Spleen (tissue), 11 donors: ENCODE measurements around the gene CSH1. TPM values are rescaled to one million over a fixed set of nuclear protein-coding genes. Genes with fewer than 3 reads are reported as not detected.
A peak's percentile ranks its signal among the peaks of the same experiment; 100 is the strongest.

Experiments used
- DNase-seq: peaks from one replicate; pipeline ENCODE4 v3.0.0-alpha.2; 2020
- H3K27ac ChIP-seq, 8 donors: fragments of 200-600 bp; sonication (generic) in 7 of 8; 1 replicate in 4 of 8; 2 replicates in 4 of 8; pipeline versions ENCODE4 v1.5.0 to v1.8.0; 2016 to 2021; ENCODE audit warnings: inconsistent platforms in 4 of 8, mild to moderate bottlenecking in 4 of 8, moderate library complexity in 1 of 8
- H3K27me3 ChIP-seq, 7 donors: fragments of 200-600 bp; sonication (generic) in 6 of 7; replicated peaks in 1 of 7; 1 replicate in 4 of 7; 2 replicates in 3 of 7; pipeline versions ENCODE4 v1.5.0 to v1.8.0; 2016 to 2021; ENCODE audit warnings: inconsistent platforms in 3 of 7, mild to moderate bottlenecking in 1 of 7
- H3K36me3 ChIP-seq, 6 donors: fragments of 200-600 bp; sonication (generic) in 5 of 6; 1 replicate in 4 of 6; 2 replicates in 2 of 6; pipeline versions ENCODE4 v1.5.0 to v1.8.0; 2016 to 2021; ENCODE audit warnings: inconsistent platforms in 2 of 6
- H3K4me1 ChIP-seq, 6 donors: fragments of 200-600 bp; sonication (generic) in 5 of 6; 1 replicate in 3 of 6; 2 replicates in 3 of 6; pipeline versions ENCODE4 v1.5.0 to v1.8.0; 2016 to 2021; ENCODE audit warnings: inconsistent platforms in 3 of 6
- H3K4me3 ChIP-seq, 8 donors: fragments of 200-600 bp; sonication (generic) in 7 of 8; 1 replicate in 4 of 8; 2 replicates in 4 of 8; pipeline versions ENCODE4 v1.5.0 to v1.8.0; 2016 to 2021; ENCODE audit warnings: inconsistent platforms in 4 of 8, mild to moderate bottlenecking in 4 of 8, moderate library complexity in 2 of 8
- H3K9me3 ChIP-seq, 8 donors: fragments of 200-600 bp; sonication (generic) in 7 of 8; 1 replicate in 4 of 8; 2 replicates in 4 of 8; pipeline versions ENCODE4 v1.5.0 to v1.8.0; 2016 to 2021; ENCODE audit warnings: inconsistent platforms in 4 of 8
- POLR2A ChIP-seq, 3 donors: fragments of 450-650 bp; IDR thresholded peaks; one replicate each; pipeline ENCODE4 v1.5.1; 2017; ENCODE audit warnings: antibody characterized with exemption in 3 of 3, mild to moderate bottlenecking in 1 of 3
- POLR2AphosphoS5 ChIP-seq, 3 donors: sonication (generic); formaldehyde crosslinking; IDR thresholded peaks; one replicate each; pipeline ENCODE4 v1.5.1; 2017; ENCODE audit warnings: antibody characterized with exemption in 3 of 3
- WGBS, 5 donors: extraction: QIAGEN DNeasy Blood & Tissue Kit in 3 of 5; methylation state at CpG; one replicate each; pipeline versions ENCODE4 v1.1.5 to v1.1.7; 2013 to 2018; 5-methylcytosine and 5-hydroxymethylcytosine counted together
- intact Hi-C: fragments of 100-400 bp; cut with DNase I; formaldehyde crosslinking; loops from one replicate; pipeline ENCODE4 v1.15.0; 2023; ENCODE audit warnings: low total_unique reads
- polyA plus RNA-seq, 3 donors: library from polyadenylated mRNA; stranded (reverse); fragments of 200-250 nt; gene quantifications; one replicate each; pipeline ENCODE4 v1.2.1, GENCODE V29; 2013
- small RNA-seq, 4 donors: library from RNA; depleted of rRNA; stranded (forward); fragments of <200 nt; gene quantifications; one replicate each; pipeline ENCODE3, GENCODE V24; 2016
- total RNA-seq, 7 donors: library from RNA; depleted of rRNA in 3 of 7; stranded (reverse); fragments of >200 nt in 3 of 7; fragmentation: NEBNext Ultra II Directional in 4 of 7; extraction: Animal tissue kit (Norgen Biotek cat#: 25700) in 4 of 7; gene quantifications; one replicate each; pipeline versions ENCODE4 v1.1.0 to v1.2.1, GENCODE V29; 2016 to 2021
- TF ChIP-seq, protein P1 (sequence below), 11 experiments: fragments of 200-600 bp in 7 of 11; fragments of 450-650 bp in 4 of 11; sonication (generic) in 4 of 11; IDR thresholded peaks in 8 of 11; conservative IDR thresholded peaks in 3 of 11; 1 replicate in 7 of 11; 2 replicates in 4 of 11; pipeline versions ENCODE4 v1.4.0 to v1.8.0; 2016 to 2021; ENCODE audit warnings: antibody characterized with exemption in 11 of 11, inconsistent platforms in 4 of 11, mild to moderate bottlenecking in 1 of 11
- donor health status: healthy with polysubstance abuse.
- donor health status: DM: no; HTN: no; CAD: no; lungs with moderate emphysema.
- donor health status: DM: no; HTN: no; CAD: no.
- donor health status: Bipolar disorder and iron deficiency.
- donor health status: healthy.
- donor health status: DM: no; HTN: no; CAD: no.
- donor health status: DM: yes; HTN: yes; CAD: no.

Gene CSH1
- total and polyA plus RNA-seq, 10 donors, result not detected

DNA sequence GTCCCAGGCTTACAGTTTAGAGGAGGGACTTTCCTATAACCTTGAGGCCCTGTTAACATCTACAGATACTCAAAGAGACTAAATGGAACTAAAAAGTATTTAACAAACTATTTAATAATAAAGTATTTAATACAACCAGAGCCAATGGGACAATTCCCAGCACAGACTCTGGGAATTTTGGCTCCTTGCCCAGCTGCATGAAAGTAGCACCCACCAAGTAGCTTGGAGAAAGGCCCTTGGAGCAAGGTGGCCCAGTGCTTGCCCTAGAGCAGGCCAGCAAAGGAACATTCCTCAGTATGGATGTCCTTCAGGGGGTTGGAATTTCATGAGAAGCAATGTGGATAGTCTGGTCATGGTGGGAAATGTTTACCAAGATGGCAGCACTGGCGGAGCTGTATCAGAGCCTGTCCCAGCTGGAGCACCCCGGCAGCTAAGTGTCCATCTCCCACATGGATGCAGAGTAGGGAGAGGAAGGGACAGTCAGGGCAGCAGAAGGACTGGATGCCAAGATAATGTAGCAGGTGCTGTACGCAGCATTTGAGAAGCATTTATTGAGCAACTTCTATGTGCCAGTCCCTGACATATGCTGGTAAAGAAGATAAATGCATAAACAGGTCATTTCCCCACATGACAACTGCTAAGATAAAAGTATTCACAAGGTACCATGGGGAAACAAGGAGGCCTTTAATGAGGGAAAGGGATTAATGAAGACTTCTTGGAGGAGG lies 48.7 kb downstream of the CSH1 start:
- TF ChIP-seq, protein P1, sequence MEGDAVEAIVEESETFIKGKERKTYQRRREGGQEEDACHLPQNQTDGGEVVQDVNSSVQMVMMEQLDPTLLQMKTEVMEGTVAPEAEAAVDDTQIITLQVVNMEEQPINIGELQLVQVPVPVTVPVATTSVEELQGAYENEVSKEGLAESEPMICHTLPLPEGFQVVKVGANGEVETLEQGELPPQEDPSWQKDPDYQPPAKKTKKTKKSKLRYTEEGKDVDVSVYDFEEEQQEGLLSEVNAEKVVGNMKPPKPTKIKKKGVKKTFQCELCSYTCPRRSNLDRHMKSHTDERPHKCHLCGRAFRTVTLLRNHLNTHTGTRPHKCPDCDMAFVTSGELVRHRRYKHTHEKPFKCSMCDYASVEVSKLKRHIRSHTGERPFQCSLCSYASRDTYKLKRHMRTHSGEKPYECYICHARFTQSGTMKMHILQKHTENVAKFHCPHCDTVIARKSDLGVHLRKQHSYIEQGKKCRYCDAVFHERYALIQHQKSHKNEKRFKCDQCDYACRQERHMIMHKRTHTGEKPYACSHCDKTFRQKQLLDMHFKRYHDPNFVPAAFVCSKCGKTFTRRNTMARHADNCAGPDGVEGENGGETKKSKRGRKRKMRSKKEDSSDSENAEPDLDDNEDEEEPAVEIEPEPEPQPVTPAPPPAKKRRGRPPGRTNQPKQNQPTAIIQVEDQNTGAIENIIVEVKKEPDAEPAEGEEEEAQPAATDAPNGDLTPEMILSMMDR (IDR thresholded peaks at IDR 0.05 in 8 of 11, conservative IDR thresholded peaks at IDR 0.05 in 3 of 11), result no peak
- no peak for TF ChIP-seq POLR2A (IDR thresholded peaks at IDR 0.05)
- TF ChIP-seq POLR2AphosphoS5 (IDR thresholded peaks at IDR 0.05), result no peak
- peak overlapping the region in 1 of 8 donors; percentile 30 for H3K4me3 ChIP-seq
- peaks cover 10 to 44% (median 26%) of the 10 kb centered on the region in 6 donors for H3K4me1 ChIP-seq
- peaks cover 0 to 4% (median 0%) of the 10 kb centered on the region in 7 donors for H3K27me3 ChIP-seq
- H3K27ac ChIP-seq, result peak overlapping the region in 5 of 8 donors; percentile 9 to 77 (median 59)
- H3K9me3 ChIP-seq, result peaks cover 0 to 5% (median 0%) of the 10 kb centered on the region in 8 donors
- H3K36me3 ChIP-seq, result no peaks in the 10 kb centered on the region
- peak; percentile 42 for DNase-seq
- intact Hi-C loops, result no loop called here
- 67 to 90% (median 83%) methylated on average over 3 of the region's 3 CpGs for WGBS, 5 donors

DNA sequence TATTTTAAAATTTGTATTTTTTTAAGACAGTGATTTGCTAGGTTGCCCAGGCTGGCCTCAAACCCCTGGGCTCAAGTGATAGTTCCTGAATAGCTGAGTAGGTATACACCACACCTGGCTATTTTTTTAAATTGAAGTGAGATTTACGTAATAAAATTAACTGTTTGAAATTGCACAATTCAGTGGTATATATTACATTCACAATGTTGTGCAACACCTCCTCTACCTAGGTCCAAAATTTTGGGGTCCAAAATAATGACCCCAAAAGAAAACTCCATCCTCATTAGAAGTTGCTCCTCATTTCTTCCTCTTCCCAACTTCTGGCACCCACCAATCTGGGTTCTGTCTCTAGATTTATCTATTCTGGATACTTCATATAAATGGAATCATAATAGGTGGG lies 50.9 kb downstream of the CSH1 start:
- Histone ChIP-seq H3K27ac (no peak overlapping the region), H3K4me1 (peaks cover 23 to 60% (median 41%) of the 10 kb centered on the region in 6 donors), H3K36me3 (no peaks in the 10 kb centered on the region), H3K27me3 (peaks cover 0 to 7% (median 0%) of the 10 kb centered on the region in 7 donors), H3K4me3 (no peak overlapping the region), H3K9me3 (peaks cover 0 to 5% (median 0%) of the 10 kb centered on the region in 8 donors)
- TF ChIP-seq, protein P1 (IDR thresholded peaks at IDR 0.05 in 8 of 11, conservative IDR thresholded peaks at IDR 0.05 in 3 of 11), result no peak
- TF ChIP-seq POLR2A (IDR thresholded peaks at IDR 0.05) (no peak), POLR2AphosphoS5 (IDR thresholded peaks at IDR 0.05) (no peak)
- peak; percentile 0 for DNase-seq
- WGBS, 5 donors, result 26 to 71% (median 47%) methylated on average over 1 of the region's 1 CpG
- intact Hi-C loops, result no loop called here

Small RNAs within 50 kb of the gene (small RNA-seq; reads per million reads assigned to genes)
- gene AC040958.1 (0 reads per million in 4 donors), gene AC127029.1 (0 reads per million in 4 donors), gene GH1 (0 reads per million in 4 donors)

Other genes starting within 250 kb of the CSH1 start
- 100 to 1,000 TPM; 211 to 381 (median 249) TPM for gene LIMD2, start 196.4 kb downstream of the CSH1 start, total RNA-seq
- gene LIMD2, start 196.4 kb downstream of the CSH1 start, polyA plus RNA-seq, result 100 to 1,000 TPM; 414 to 554 (median 480) TPM
- 10 to 100 TPM; 43.9 to 72.0 (median 60.7) TPM for gene STRADA, start 154.8 kb downstream of the CSH1 start, total RNA-seq
- gene STRADA, start 154.8 kb downstream of the CSH1 start, polyA plus RNA-seq, result 10 to 100 TPM; 20.5 to 31.3 (median 26.6) TPM
- gene CCDC47, start 123.0 kb downstream of the CSH1 start, total RNA-seq, result 10 to 100 TPM; 50.7 to 74.0 (median 63.6) TPM
- 10 to 100 TPM in 2 of 3 donors, 1 to 10 TPM in 1; 8.9 to 15.7 (median 13.1) TPM for gene CCDC47, start 123.0 kb downstream of the CSH1 start, polyA plus RNA-seq
- 100 to 1,000 TPM; 107 to 136 (median 126) TPM for gene DDX42, start 122.4 kb downstream of the CSH1 start, total RNA-seq
- gene DDX42, start 122.4 kb downstream of the CSH1 start, polyA plus RNA-seq, result 10 to 100 TPM; 45.0 to 70.5 (median 61.8) TPM
- 100 to 1,000 TPM in 2 of 7 donors, 10 to 100 TPM in 5; 74.5 to 102 (median 97.2) TPM for gene PSMC5, start 69.1 kb downstream of the CSH1 start, total RNA-seq
- 100 to 1,000 TPM; 135 to 175 (median 147) TPM for gene PSMC5, start 69.1 kb downstream of the CSH1 start, polyA plus RNA-seq
- 10 to 100 TPM; 26.1 to 45.7 (median 37.7) TPM for gene FTSJ3, start 68.9 kb downstream of the CSH1 start, total RNA-seq
- 10 to 100 TPM; 13.5 to 22.9 (median 16.3) TPM for gene FTSJ3, start 68.9 kb downstream of the CSH1 start, polyA plus RNA-seq
- 100 to 1,000 TPM in 3 of 7 donors, 10 to 100 TPM in 4; 76.5 to 154 (median 95.7) TPM for gene SMARCD2, start 53.9 kb downstream of the CSH1 start, total RNA-seq
- 10 to 100 TPM; 47.3 to 84.8 (median 57.9) TPM for gene SMARCD2, start 53.9 kb downstream of the CSH1 start, polyA plus RNA-seq
- gene CSH2, start 22.9 kb downstream of the CSH1 start, total RNA-seq, result not detected
- gene CSH2, start 22.9 kb downstream of the CSH1 start, polyA plus RNA-seq, result not detected
- gene GH2, start 14.6 kb downstream of the CSH1 start, total RNA-seq, result not detected
- gene GH2, start 14.6 kb downstream of the CSH1 start, polyA plus RNA-seq, result not detected
- gene CSHL1, start 14.7 kb upstream of the CSH1 start, total RNA-seq, result not detected
- gene CSHL1, start 14.7 kb upstream of the CSH1 start, polyA plus RNA-seq, result under 1 TPM in 1 of 3 donors, not detected in 2; 0.06 TPM
- gene GH1, start 22.3 kb upstream of the CSH1 start, total RNA-seq, result 1 to 10 TPM in 2 of 7 donors, under 1 TPM in 3, not detected in 2; 0.47 to 1.4 (median 0.79) TPM
- 1 to 10 TPM in 1 of 3 donors, under 1 TPM in 2; 0.29 to 1.5 (median 0.65) TPM for gene GH1, start 22.3 kb upstream of the CSH1 start, polyA plus RNA-seq
- 100 to 1,000 TPM; 149 to 226 (median 192) TPM for gene CD79B, start 35.8 kb upstream of the CSH1 start, total RNA-seq
- 100 to 1,000 TPM; 386 to 659 (median 624) TPM for gene CD79B, start 35.8 kb upstream of the CSH1 start, polyA plus RNA-seq
- gene SCN4A, start 76.3 kb upstream of the CSH1 start, total RNA-seq, result 1 to 10 TPM in 5 of 7 donors, under 1 TPM in 2; 0.54 to 4.0 (median 1.3) TPM
- gene SCN4A, start 76.3 kb upstream of the CSH1 start, polyA plus RNA-seq, result under 1 TPM; 0.14 to 0.70 (median 0.26) TPM
- gene PRR29, start 101.8 kb upstream of the CSH1 start, total RNA-seq, result 1 to 10 TPM; 1.6 to 9.1 (median 3.5) TPM
- 1 to 10 TPM in 1 of 3 donors, under 1 TPM in 2; 0.65 to 3.6 (median 0.73) TPM for gene PRR29, start 101.8 kb upstream of the CSH1 start, polyA plus RNA-seq
- 100 to 1,000 TPM; 136 to 412 (median 275) TPM for gene ICAM2, start 124.1 kb upstream of the CSH1 start, total RNA-seq
- 100 to 1,000 TPM in 1 of 3 donors, 10 to 100 TPM in 2; 79.2 to 108 (median 86.7) TPM for gene ICAM2, start 124.1 kb upstream of the CSH1 start, polyA plus RNA-seq
- 10 to 100 TPM; 34.5 to 65.4 (median 47.2) TPM for gene ERN1, start 233.6 kb upstream of the CSH1 start, total RNA-seq
- 1 to 10 TPM; 3.1 to 6.2 (median 3.7) TPM for gene ERN1, start 233.6 kb upstream of the CSH1 start, polyA plus RNA-seq